Measurements from ENCODE around the gene SMURF1.

The SMURF1 gene

GRCh38 chr7:99094401-99094800 is 49.5 kb downstream of the SMURF1 start (continued):
- TF ChIP-seq TSHZ2 (CRISPR knock-in tag; IDR thresholded peaks at IDR 0.05) = no peak
- no peak for TF ChIP-seq TOX (CRISPR knock-in tag; IDR thresholded peaks at IDR 0.05; ENCODE audit: borderline replicate concordance)

- TF ChIP-seq CSDC2 (CRISPR knock-in tag; IDR thresholded peaks at IDR 0.05) = no peak
- TF ChIP-seq ZNF8 (CRISPR knock-in tag; IDR thresholded peaks at IDR 0.05) = no peak
- TF ChIP-seq ZNF70 (CRISPR knock-in tag; IDR thresholded peaks at IDR 0.05) = no peak
- no peak for TF ChIP-seq GLIS3 (CRISPR knock-in tag; IDR thresholded peaks at IDR 0.05)
- TF ChIP-seq TCF4 (CRISPR knock-in tag; IDR thresholded peaks at IDR 0.05; ENCODE audit: borderline replicate concordance) = no peak
- TF ChIP-seq POU6F1 (CRISPR knock-in tag; IDR thresholded peaks at IDR 0.05; ENCODE audit: borderline replicate concordance, low read depth) = no peak
- no peak for TF ChIP-seq OSR1 (CRISPR knock-in tag; IDR thresholded peaks at IDR 0.05)
- no peak for TF ChIP-seq ISL1 (CRISPR knock-in tag; IDR thresholded peaks at IDR 0.05)
- no peak for TF ChIP-seq PATZ1 (CRISPR knock-in tag; IDR thresholded peaks at IDR 0.05; ENCODE audit: borderline replicate concordance)
- no peak for TF ChIP-seq TOX (CRISPR knock-in tag; IDR thresholded peaks at IDR 0.05; ENCODE audit: borderline replicate concordance)
- TF ChIP-seq ZC3H10 (CRISPR knock-in tag; IDR thresholded peaks at IDR 0.05) = no peak
- TF ChIP-seq TSHZ2 (CRISPR knock-in tag; IDR thresholded peaks at IDR 0.05) = no peak
- TF ChIP-seq PPARA (CRISPR knock-in tag; IDR thresholded peaks at IDR 0.05; ENCODE audit: borderline replicate concordance) = no peak
- no peak for TF ChIP-seq ZFP30 (CRISPR knock-in tag; IDR thresholded peaks at IDR 0.05)
- no peak for ATAC-seq
Measured at GRCh38 chr7:99092064-99092720, 51.7 kb downstream of the SMURF1 start.

GRCh38 chr7:99090771-99091542 is 53.0 kb downstream of the SMURF1 start:
- ATAC-seq = peak; percentile 64
- no peak for TF ChIP-seq ISL1 (CRISPR knock-in tag; IDR thresholded peaks at IDR 0.05)
- TF ChIP-seq ZFP3 (CRISPR knock-in tag; IDR thresholded peaks at IDR 0.05) = no peak
- no peak for TF ChIP-seq TCF4 (CRISPR knock-in tag; IDR thresholded peaks at IDR 0.05; ENCODE audit: borderline replicate concordance)
- no peak for TF ChIP-seq BACH2 (CRISPR knock-in tag; IDR thresholded peaks at IDR 0.05; ENCODE audit: borderline replicate concordance)
- TF ChIP-seq ESRRG (CRISPR knock-in tag; IDR thresholded peaks at IDR 0.05) = no peak
- no peak for TF ChIP-seq CSDC2 (CRISPR knock-in tag; IDR thresholded peaks at IDR 0.05)
- no peak for TF ChIP-seq ZC3H10 (CRISPR knock-in tag; IDR thresholded peaks at IDR 0.05)
- TF ChIP-seq ARNTL (CRISPR knock-in tag; IDR thresholded peaks at IDR 0.05; ENCODE audit: borderline replicate concordance, low read depth) = no peak
- no peak for TF ChIP-seq OSR1 (CRISPR knock-in tag; IDR thresholded peaks at IDR 0.05)
- TF ChIP-seq PATZ1 (CRISPR knock-in tag; IDR thresholded peaks at IDR 0.05; ENCODE audit: borderline replicate concordance) = no peak
- no peak for TF ChIP-seq TSHZ2 (CRISPR knock-in tag; IDR thresholded peaks at IDR 0.05)
- TF ChIP-seq ZFP30 (CRISPR knock-in tag; IDR thresholded peaks at IDR 0.05) = no peak
- TF ChIP-seq CSRNP3 (CRISPR knock-in tag; IDR thresholded peaks at IDR 0.05) = no peak
- no peak for TF ChIP-seq TOX (CRISPR knock-in tag; IDR thresholded peaks at IDR 0.05; ENCODE audit: borderline replicate concordance)
